HG03378 (cell line): ENCODE measurements around the gene ERCC4.
A peak's percentile ranks its signal among the peaks of the same experiment; 100 is the strongest.

Source experiments
- ATAC-seq: cut with Tn5 transposase; IDR thresholded peaks from one replicate; pipeline ENCODE4 v1.9.1; 2021; ENCODE audit warnings: mild to moderate bottlenecking, moderate library complexity; ENCODE audit not compliant: unreplicated experiment

Gene ERCC4

DNA sequence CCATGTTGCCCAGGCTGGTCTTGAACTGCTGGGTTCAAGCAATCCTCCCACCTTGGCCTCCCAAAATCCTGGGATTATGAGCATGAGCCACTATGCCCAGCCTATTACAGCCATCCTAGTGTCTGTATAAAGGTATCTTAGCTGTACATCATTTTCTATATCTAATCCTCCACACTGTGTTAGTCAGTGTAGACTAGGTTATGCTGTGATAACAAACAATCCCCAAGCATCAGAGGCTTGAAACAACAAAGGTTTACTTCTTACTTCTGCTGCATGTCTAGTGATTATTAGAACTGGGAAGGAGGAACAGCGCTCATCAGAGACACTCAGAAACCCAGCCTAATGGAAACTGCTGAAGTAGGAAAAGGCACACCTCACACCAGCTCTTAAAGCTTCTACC is 68.1 kb downstream of the ERCC4 start:
- no peak for ATAC-seq

- ATAC-seq: no peak
These were observed 72.4 kb downstream of the ERCC4 start for GRCh38 chr16:13992322-13992721.

GRCh38 chr16:13992976-13993375 is 73.0 kb downstream of the ERCC4 start:
- ATAC-seq: no peak

- ATAC-seq: no peak
These were observed 74.5 kb downstream of the ERCC4 start for GRCh38 chr16:13994239-13995106.

- no peak for ATAC-seq
These were observed 75.2 kb downstream of the ERCC4 start for GRCh38 chr16:13995194-13995593.

DNA sequence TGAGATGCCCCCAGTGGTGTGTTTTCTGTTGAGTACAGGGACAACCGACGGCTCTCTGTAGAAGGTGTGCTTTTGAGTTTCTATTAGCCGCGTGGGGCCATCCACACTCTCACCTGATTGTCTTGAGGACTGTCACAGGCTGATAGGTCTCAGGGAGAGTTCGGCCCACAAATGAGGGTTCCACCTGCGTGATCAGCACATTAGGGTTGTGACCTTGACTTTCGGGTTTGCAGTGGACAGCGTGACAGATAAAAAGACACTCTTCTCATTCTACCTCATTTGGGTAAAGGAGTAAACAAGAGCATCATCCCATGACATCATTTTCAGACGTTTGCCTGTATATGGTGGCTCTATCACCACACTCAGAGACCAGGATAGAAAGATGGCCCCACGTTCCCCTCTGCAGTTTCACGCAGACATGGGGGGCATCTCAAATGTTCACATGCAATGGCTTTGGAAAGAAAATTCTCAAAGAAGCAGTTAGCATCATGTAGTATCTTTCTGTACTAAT is 76.9 kb downstream of the ERCC4 start:
- ATAC-seq: no peak

- ATAC-seq: no peak
These were observed 77.6 kb downstream of the ERCC4 start for GRCh38 chr16:13997526-13997925.

- peak; percentile 95 for ATAC-seq
These were observed 78.0 kb downstream of the ERCC4 start for GRCh38 chr16:13997933-13998332.

DNA sequence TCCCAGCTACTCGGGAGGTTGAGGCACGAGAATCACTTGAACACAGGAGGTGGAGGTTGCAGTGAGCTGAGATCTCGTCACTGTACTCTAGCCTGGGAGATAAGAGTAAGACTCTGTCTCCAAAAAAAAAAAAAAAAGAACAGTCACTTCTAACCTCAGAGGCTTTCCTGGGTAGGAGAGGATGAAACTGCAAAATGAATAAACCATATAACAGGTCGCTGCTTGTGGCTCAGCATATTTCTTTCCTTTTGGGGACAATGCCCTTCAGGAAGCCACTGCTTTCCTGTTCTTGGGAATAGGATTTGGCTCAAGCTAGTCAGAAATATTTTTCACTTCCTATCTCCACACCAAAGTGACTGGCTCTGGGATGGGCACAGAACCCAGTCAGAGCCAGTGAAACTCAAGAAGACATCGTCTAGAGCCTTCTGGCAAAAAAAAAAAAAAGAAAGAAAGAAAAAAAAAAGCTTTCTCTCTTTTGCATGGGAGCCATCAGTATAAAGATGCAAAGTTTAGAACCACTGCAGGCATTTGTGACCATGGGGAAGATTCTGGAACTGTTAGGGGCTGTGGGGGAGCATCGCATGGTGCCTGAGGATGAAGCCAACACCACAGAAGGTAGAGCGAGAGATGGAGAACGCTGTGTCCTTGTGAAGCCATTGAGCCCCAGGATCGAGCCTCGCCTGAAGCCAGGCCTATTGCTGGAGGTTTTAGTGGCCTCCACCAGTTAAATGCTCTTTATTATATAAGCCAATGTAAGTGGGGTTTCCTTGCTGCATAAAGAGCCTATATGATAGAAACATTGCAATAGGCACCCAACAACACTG is 79.3 kb downstream of the ERCC4 start:
- no peak for ATAC-seq

- ATAC-seq: no peak
These were observed 80.0 kb downstream of the ERCC4 start for GRCh38 chr16:13999895-14000425.

- no peak for ATAC-seq
These were observed 81.6 kb downstream of the ERCC4 start for GRCh38 chr16:14001521-14001920.
